Caco-2 (cell line): ENCODE results near the gene PTBP2. TPM values are rescaled to one million over a fixed set of nuclear protein-coding genes. Genes with fewer than 3 reads are reported as not detected.

Experiments
- BruUV-seq: library from RNA; stranded (reverse); fragments of 400-500 nt; replicated peaks from 2 replicates; lab custom pipeline; 2021; lab: Mats Ljungman, UMichigan
- CTCF ChIA-PET: fragments of 300-600 bp; sonication (Branson Sonifier 250); formaldehyde crosslinking; loops from one replicate; lab custom pipeline; 2022; ENCODE audit warnings: antibody characterized with exemption; lab: Charles Lee
- POLR2A ChIA-PET: fragments of 300-600 bp; sonication (Branson Sonifier 250); formaldehyde crosslinking; loops from one replicate; lab custom pipeline; 2022; ENCODE audit warnings: antibody characterized with exemption; lab: Charles Lee
- DNase-seq, 2 experiments: peaks; one replicate each; pipeline versions ENCODE4 v3.0.0 to v3.0.0-alpha.2; 2020 to 2022
- H3K27me3 ChIP-seq: replicated peaks from 2 replicates; pipeline ENCODE4 v1.6.0; 2011; ENCODE audit warnings: low read length; ENCODE audit not compliant: control insufficient read depth, insufficient read depth
- H3K36me3 ChIP-seq: 2 replicates; pipeline ENCODE4 v1.5.1; 2011; ENCODE audit warnings: low read length; ENCODE audit not compliant: control insufficient read depth, insufficient read depth
- H3K4me1 ChIP-seq: fragments of 250-450 bp; sonication (Bioruptor Pico); 2 replicates; pipeline ENCODE4 v1.5.1; 2020; ENCODE audit warnings: mild to moderate bottlenecking
- H3K4me3 ChIP-seq: 2 replicates; pipeline ENCODE4 v1.5.1; 2011; ENCODE audit warnings: low read depth, mild to moderate bottlenecking, control low read depth, low read length
- H3K9me3 ChIP-seq: fragments of 250-450 bp; sonication (Bioruptor Pico); 2 replicates; pipeline ENCODE4 v1.5.1; 2020; ENCODE audit warnings: mild to moderate bottlenecking, moderate library complexity
- H3K27ac Mint-ChIP-seq: one replicate; pipeline ENCODE4 v1.8.0; 2022; ENCODE audit warnings: mixed read lengths; ENCODE audit not compliant: unreplicated experiment
- H3K27me3 Mint-ChIP-seq: one replicate; pipeline ENCODE4 v1.8.0; 2022; ENCODE audit warnings: mixed read lengths; ENCODE audit not compliant: insufficient read depth, unreplicated experiment
- H3K36me3 Mint-ChIP-seq: one replicate; pipeline ENCODE4 v1.8.0; 2022; ENCODE audit warnings: mild to moderate bottlenecking, mixed read lengths; ENCODE audit not compliant: insufficient read depth, unreplicated experiment
- H3K4me1 Mint-ChIP-seq: one replicate; pipeline ENCODE4 v1.8.0; 2022; ENCODE audit warnings: low read depth, mixed read lengths; ENCODE audit not compliant: unreplicated experiment
- H3K4me3 Mint-ChIP-seq: one replicate; pipeline ENCODE4 v1.8.0; 2022; ENCODE audit warnings: mild to moderate bottlenecking, moderate library complexity, mixed read lengths; ENCODE audit not compliant: unreplicated experiment
- H3K9me3 Mint-ChIP-seq: one replicate; pipeline ENCODE4 v1.8.0; 2022; ENCODE audit warnings: mixed read lengths; ENCODE audit not compliant: unreplicated experiment
- CTCF ChIP-seq, 2 experiments: fragments of 200-600 bp in 1 of 2; IDR thresholded peaks; 1 replicate in 1 of 2; 2 replicates in 1 of 2; pipeline versions ENCODE4 v1.5.1 to v1.8.0; 2011 to 2022; ENCODE audit warnings: antibody characterized with exemption in 1 of 2, control low read depth in 1 of 2, inconsistent platforms in 1 of 2, low read depth in 1 of 2, low read length in 1 of 2, mild to moderate bottlenecking in 1 of 2, moderate library complexity in 1 of 2; ENCODE audit not compliant: insufficient read depth in 1 of 2, severe bottlenecking in 1 of 2, unreplicated experiment in 1 of 2
- intact Hi-C: fragments of 100-400 bp; cut with micrococcal nuclease; formaldehyde crosslinking; loops from one replicate; pipeline ENCODE4 v1.10.0; 2022; ENCODE audit not compliant: unreplicated experiment
- total RNA-seq: library from RNA; stranded (reverse); gene quantifications from 2 replicates; pipeline ENCODE4 v1.2.3, GENCODE V29; 2022

The PTBP2 gene
- total RNA-seq, 1 experiment from 2014 or later, result 11.3 TPM

- no peak overlapping the region for H3K27ac Mint-ChIP-seq
- Histone ChIP-seq H3K4me3 (no peak overlapping the region), H3K27me3 (no peaks in the 10 kb centered on the region), H3K9me3 (no peaks in the 10 kb centered on the region), H3K36me3 (no peaks in the 10 kb centered on the region), H3K4me1 (no peaks in the 10 kb centered on the region)
- no peaks in the 10 kb centered on the region for H3K27me3 Mint-ChIP-seq
- H3K9me3 Mint-ChIP-seq, result no peaks in the 10 kb centered on the region
- ChIA-PET POLR2A (no interaction called here), CTCF (no interaction called here)
- no peak for DNase-seq
- no TSS peak for BruUV-seq
- H3K4me1 Mint-ChIP-seq, result no peaks in the 10 kb centered on the region
- H3K4me3 Mint-ChIP-seq, result no peak overlapping the region
- no peak for TF ChIP-seq CTCF (IDR thresholded peaks at IDR 0.05; ENCODE audit: insufficient read depth in 1 of 2, low read depth in 1 of 2, low read length in 1 of 2, severe bottlenecking in 1 of 2, unreplicated experiment in 1 of 2)
- intact Hi-C loops, result no loop called here
- H3K36me3 Mint-ChIP-seq, result peaks cover 12% of the 10 kb centered on the region
Measured at GRCh38 chr1:96747565-96747964, 26.0 kb downstream of the PTBP2 start.

- Histone ChIP-seq H3K4me1 (no peaks in the 10 kb centered on the region), H3K36me3 (no peaks in the 10 kb centered on the region), H3K4me3 (no peak overlapping the region), H3K9me3 (no peaks in the 10 kb centered on the region), H3K27me3 (no peaks in the 10 kb centered on the region)
- POLR2A ChIA-PET, result no interaction called here
- Mint-ChIP-seq H3K27me3 (no peaks in the 10 kb centered on the region), H3K4me1 (no peaks in the 10 kb centered on the region), H3K27ac (no peak overlapping the region), H3K4me3 (no peak overlapping the region), H3K9me3 (no peaks in the 10 kb centered on the region), H3K36me3 (peaks cover 17% of the 10 kb centered on the region)
- no peak for TF ChIP-seq CTCF (IDR thresholded peaks at IDR 0.05; ENCODE audit: insufficient read depth in 1 of 2, low read depth in 1 of 2, low read length in 1 of 2, severe bottlenecking in 1 of 2, unreplicated experiment in 1 of 2)
- no peak for DNase-seq
- intact Hi-C loops, result no loop called here
- no TSS peak for BruUV-seq
- CTCF ChIA-PET, result no interaction called here
Measured at GRCh38 chr1:96748078-96748477, 26.5 kb downstream of the PTBP2 start.

- CTCF ChIA-PET, result no interaction called here
- TF ChIP-seq CTCF (IDR thresholded peaks at IDR 0.05; ENCODE audit: insufficient read depth in 1 of 2, low read depth in 1 of 2, low read length in 1 of 2, severe bottlenecking in 1 of 2, unreplicated experiment in 1 of 2), result no peak
- no peaks in the 10 kb centered on the region for H3K4me1 ChIP-seq
- no peaks in the 10 kb centered on the region for H3K9me3 Mint-ChIP-seq
- no peaks in the 10 kb centered on the region for H3K27me3 Mint-ChIP-seq
- H3K4me1 Mint-ChIP-seq, result no peaks in the 10 kb centered on the region
- peaks cover 32% of the 10 kb centered on the region for H3K36me3 Mint-ChIP-seq
- intact Hi-C loops, result no loop called here
- no peaks in the 10 kb centered on the region for H3K36me3 ChIP-seq
- no peaks in the 10 kb centered on the region for H3K9me3 ChIP-seq
- H3K4me3 Mint-ChIP-seq, result no peak overlapping the region
- BruUV-seq, result no TSS peak
- POLR2A ChIA-PET, result no interaction called here
- no peak overlapping the region for H3K27ac Mint-ChIP-seq
- H3K4me3 ChIP-seq, result no peak overlapping the region
- no peak for DNase-seq
- no peaks in the 10 kb centered on the region for H3K27me3 ChIP-seq
Measured at GRCh38 chr1:96749618-96750017, 28.0 kb downstream of the PTBP2 start.
